Tibial nerve (tissue), 4 donors: Measurements from ENCODE around the gene CCDC126. TPM values are rescaled to one million over a fixed set of nuclear protein-coding genes. Genes with fewer than 3 reads are reported as not detected.

ENCODE experiments used
- DNase-seq, 2 donors: peaks; one replicate each; pipeline ENCODE4 v3.0.0-alpha.2; 2019; ENCODE audit warnings: low spot score in 2 of 2
- H3K27ac ChIP-seq, 4 donors: fragments of 200-600 bp; sonication (generic) in 3 of 4; one replicate each; pipeline ENCODE4 v1.5.1; 2017 to 2019; ENCODE audit warnings: mild to moderate bottlenecking in 1 of 4
- H3K27me3 ChIP-seq, 2 donors: fragments of 200-600 bp; sonication (generic) in 1 of 2; one replicate each; pipeline versions ENCODE4 v1.5.1 to v1.6.0; 2017 to 2019
- H3K36me3 ChIP-seq, 3 donors: fragments of 200-600 bp; sonication (generic); one replicate each; pipeline ENCODE4 v1.5.1; 2018 to 2019
- H3K4me1 ChIP-seq, 4 donors: fragments of 200-600 bp; sonication (generic) in 3 of 4; one replicate each; pipeline ENCODE4 v1.5.1; 2017 to 2019
- H3K4me3 ChIP-seq, 4 donors: fragments of 200-600 bp; sonication (generic) in 3 of 4; one replicate each; pipeline ENCODE4 v1.5.1; 2017 to 2019; ENCODE audit warnings: mild to moderate bottlenecking in 1 of 4, moderate library complexity in 1 of 4
- H3K9me3 ChIP-seq, 4 donors: fragments of 200-600 bp; sonication (generic) in 3 of 4; one replicate each; pipeline ENCODE4 v1.5.1; 2017 to 2019
- EP300 ChIP-seq, 2 donors: sonication (generic); formaldehyde crosslinking; IDR thresholded peaks; one replicate each; pipeline ENCODE4 v1.6.1; 2017; ENCODE audit warnings: antibody characterized with exemption in 2 of 2, mild to moderate bottlenecking in 1 of 2
- POLR2A ChIP-seq, 2 donors: fragments of 450-650 bp; IDR thresholded peaks; one replicate each; pipeline ENCODE4 v1.6.1; 2017; ENCODE audit warnings: antibody characterized with exemption in 2 of 2, mild to moderate bottlenecking in 2 of 2, moderate library complexity in 2 of 2
- WGBS, 2 donors: methylation state at CpG; one replicate each; pipeline ENCODE4 v1.1.5; 2018; 5-methylcytosine and 5-hydroxymethylcytosine counted together
- small RNA-seq: library from RNA; depleted of rRNA; stranded (forward); fragments of <200 nt; gene quantifications from one replicate; pipeline ENCODE3, GENCODE V24; 2016
- total RNA-seq, 4 donors: library from RNA; depleted of rRNA; stranded (reverse); fragments of >200 nt; gene quantifications; one replicate each; pipeline ENCODE4 v1.1.0, GENCODE V29; 2016
- TF ChIP-seq, protein P1 (sequence below), 5 experiments: fragments of 200-600 bp in 3 of 5; fragments of 450-650 bp in 2 of 5; sonication (generic) in 3 of 5; IDR thresholded peaks; one replicate each; pipeline ENCODE4 v1.5.1; 2016 to 2019; ENCODE audit warnings: antibody characterized with exemption in 5 of 5, mild to moderate bottlenecking in 3 of 5, moderate library complexity in 2 of 5

CCDC126 gene
- total RNA-seq, 4 donors from 2014 or later = 5.5 to 10.3 (median 8.2) TPM

GRCh38 chr7:23685731-23686130, 88.5 kb downstream of the CCDC126 start:
- Histone ChIP-seq H3K4me3 (no peak overlapping the region), H3K27ac (peak overlapping the region in 3 of 4 donors; percentile 56 to 80 (median 73)), H3K27me3 (no peaks in the 10 kb centered on the region), H3K9me3 (no peaks in the 10 kb centered on the region), H3K36me3 (peaks cover 0 to 36% (median 4%) of the 10 kb centered on the region in 3 donors), H3K4me1 (peaks cover 0 to 10% (median 6%) of the 10 kb centered on the region in 4 donors)
- DNase-seq = no peak
- WGBS, 2 donors = 35 to 36% methylated on average over 3 of the region's 3 CpGs
- TF ChIP-seq EP300 (IDR thresholded peaks at IDR 0.05) = no peak
- TF ChIP-seq POLR2A (IDR thresholded peaks at IDR 0.05) = no peak
- TF ChIP-seq, protein P1, sequence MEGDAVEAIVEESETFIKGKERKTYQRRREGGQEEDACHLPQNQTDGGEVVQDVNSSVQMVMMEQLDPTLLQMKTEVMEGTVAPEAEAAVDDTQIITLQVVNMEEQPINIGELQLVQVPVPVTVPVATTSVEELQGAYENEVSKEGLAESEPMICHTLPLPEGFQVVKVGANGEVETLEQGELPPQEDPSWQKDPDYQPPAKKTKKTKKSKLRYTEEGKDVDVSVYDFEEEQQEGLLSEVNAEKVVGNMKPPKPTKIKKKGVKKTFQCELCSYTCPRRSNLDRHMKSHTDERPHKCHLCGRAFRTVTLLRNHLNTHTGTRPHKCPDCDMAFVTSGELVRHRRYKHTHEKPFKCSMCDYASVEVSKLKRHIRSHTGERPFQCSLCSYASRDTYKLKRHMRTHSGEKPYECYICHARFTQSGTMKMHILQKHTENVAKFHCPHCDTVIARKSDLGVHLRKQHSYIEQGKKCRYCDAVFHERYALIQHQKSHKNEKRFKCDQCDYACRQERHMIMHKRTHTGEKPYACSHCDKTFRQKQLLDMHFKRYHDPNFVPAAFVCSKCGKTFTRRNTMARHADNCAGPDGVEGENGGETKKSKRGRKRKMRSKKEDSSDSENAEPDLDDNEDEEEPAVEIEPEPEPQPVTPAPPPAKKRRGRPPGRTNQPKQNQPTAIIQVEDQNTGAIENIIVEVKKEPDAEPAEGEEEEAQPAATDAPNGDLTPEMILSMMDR (IDR thresholded peaks at IDR 0.05) = no peak

- H3K36me3 ChIP-seq = peaks cover 0 to 47% (median 4%) of the 10 kb centered on the region in 3 donors
- 67 to 78% methylated on average over 2 of the region's 2 CpGs for WGBS, 2 donors
- peak overlapping the region in 2 of 4 donors; percentile 1 to 18 for H3K27ac ChIP-seq
- H3K9me3 ChIP-seq = no peaks in the 10 kb centered on the region
- H3K4me1 ChIP-seq = peaks cover 0 to 4% (median 0%) of the 10 kb centered on the region in 4 donors
- no peaks in the 10 kb centered on the region for H3K27me3 ChIP-seq
- H3K4me3 ChIP-seq = no peak overlapping the region
- DNase-seq = no peak
- TF ChIP-seq, protein P1 (IDR thresholded peaks at IDR 0.05) = no peak
- no peak for TF ChIP-seq EP300 (IDR thresholded peaks at IDR 0.05)
- no peak for TF ChIP-seq POLR2A (IDR thresholded peaks at IDR 0.05)
Measured at GRCh38 chr7:23687011-23687410, 89.8 kb downstream of the CCDC126 start.

GRCh38 chr7:23689165-23689564, 92.0 kb downstream of the CCDC126 start:
- DNase-seq = no peak
- H3K36me3 ChIP-seq = peaks cover 0 to 68% (median 13%) of the 10 kb centered on the region in 3 donors
- WGBS, 2 donors = 96% methylated on average over 4 of the region's 4 CpGs
- no peaks in the 10 kb centered on the region for H3K9me3 ChIP-seq
- no peaks in the 10 kb centered on the region for H3K27me3 ChIP-seq
- H3K4me1 ChIP-seq = peaks cover 0 to 4% (median 0%) of the 10 kb centered on the region in 4 donors
- TF ChIP-seq EP300 (IDR thresholded peaks at IDR 0.05) (no peak), POLR2A (IDR thresholded peaks at IDR 0.05) (no peak)
- TF ChIP-seq, protein P1 (IDR thresholded peaks at IDR 0.05) = no peak
- no peak overlapping the region for H3K4me3 ChIP-seq
- H3K27ac ChIP-seq = no peak overlapping the region

GRCh38 chr7:23691320-23691719, 94.1 kb downstream of the CCDC126 start:
- 89 to 95% methylated on average over 4 of the region's 4 CpGs for WGBS, 2 donors

GRCh38 chr7:23693224-23693623, 96.0 kb downstream of the CCDC126 start:
- H3K36me3 ChIP-seq = peaks cover 0 to 78% (median 13%) of the 10 kb centered on the region in 3 donors
- H3K4me3 ChIP-seq = no peak overlapping the region
- H3K4me1 ChIP-seq = no peaks in the 10 kb centered on the region

More at GRCh38 chr7:23691320-23691719, 94.1 kb downstream of the CCDC126 start:
- Histone ChIP-seq H3K4me3 (no peak overlapping the region), H3K27ac (no peak overlapping the region), H3K27me3 (no peaks in the 10 kb centered on the region), H3K4me1 (no peaks in the 10 kb centered on the region), H3K9me3 (no peaks in the 10 kb centered on the region), H3K36me3 (peaks cover 0 to 86% (median 13%) of the 10 kb centered on the region in 3 donors)
- TF ChIP-seq POLR2A (IDR thresholded peaks at IDR 0.05) = no peak
- no peak for DNase-seq

More at GRCh38 chr7:23693224-23693623, 96.0 kb downstream of the CCDC126 start:
- TF ChIP-seq EP300 (IDR thresholded peaks at IDR 0.05) (no peak), POLR2A (IDR thresholded peaks at IDR 0.05) (no peak)
- TF ChIP-seq, protein P1 (IDR thresholded peaks at IDR 0.05) = no peak
- Histone ChIP-seq H3K27me3 (no peaks in the 10 kb centered on the region), H3K9me3 (no peaks in the 10 kb centered on the region), H3K27ac (no peak overlapping the region)
- no peak for DNase-seq

Small RNA genes lying within 50 kb of the gene (small RNA-seq; reads per million reads assigned to genes)
- gene AC006026.2 = not detected

Other genes starting within 250 kb of the CCDC126 start
- under 1 TPM in 3 of 4 donors, not detected in 1; 0.21 to 0.90 (median 0.59) TPM for gene IGF2BP3, start 126.9 kb upstream of the CCDC126 start, total RNA-seq
- 10 to 100 TPM; 39.4 to 74.9 (median 43.5) TPM for gene TRA2A, start 65.4 kb upstream of the CCDC126 start, total RNA-seq
- 10 to 100 TPM in 3 of 4 donors, 1 to 10 TPM in 1; 7.5 to 28.0 (median 13.1) TPM for gene FAM221A, start 82.8 kb downstream of the CCDC126 start, total RNA-seq
- 1 to 10 TPM in 2 of 4 donors, under 1 TPM in 2; 0.84 to 2.8 (median 1.1) TPM for gene STK31, start 112.8 kb downstream of the CCDC126 start, total RNA-seq